GM23248 (cell line): Measurements from ENCODE around the gene KEAP1.

ENCODE experiments used
- EZH2 ChIP-seq: fragments of 200-600 bp; sonication (generic); IDR thresholded peaks from 2 replicates; pipeline ENCODE4 v1.6.1; 2018; ENCODE audit warnings: antibody characterized with exemption, mild to moderate bottlenecking; ENCODE audit not compliant: insufficient read depth, poor library complexity, severe bottlenecking
- EZH2phosphoT487 ChIP-seq: fragments of 200-600 bp; sonication (generic); IDR thresholded peaks from 2 replicates; pipeline ENCODE4 v1.6.1; 2018; ENCODE audit warnings: antibody characterized with exemption, moderate library complexity, mild to moderate bottlenecking, low read depth; ENCODE audit not compliant: insufficient read depth

GRCh38 chr19:10503002-10503789 lies at the start of gene KEAP1:
- no peak for TF ChIP-seq EZH2
- TF ChIP-seq EZH2phosphoT487, result no peak
